ENCODE results near the gene SPATS2L.

Gene SPATS2L

DNA sequence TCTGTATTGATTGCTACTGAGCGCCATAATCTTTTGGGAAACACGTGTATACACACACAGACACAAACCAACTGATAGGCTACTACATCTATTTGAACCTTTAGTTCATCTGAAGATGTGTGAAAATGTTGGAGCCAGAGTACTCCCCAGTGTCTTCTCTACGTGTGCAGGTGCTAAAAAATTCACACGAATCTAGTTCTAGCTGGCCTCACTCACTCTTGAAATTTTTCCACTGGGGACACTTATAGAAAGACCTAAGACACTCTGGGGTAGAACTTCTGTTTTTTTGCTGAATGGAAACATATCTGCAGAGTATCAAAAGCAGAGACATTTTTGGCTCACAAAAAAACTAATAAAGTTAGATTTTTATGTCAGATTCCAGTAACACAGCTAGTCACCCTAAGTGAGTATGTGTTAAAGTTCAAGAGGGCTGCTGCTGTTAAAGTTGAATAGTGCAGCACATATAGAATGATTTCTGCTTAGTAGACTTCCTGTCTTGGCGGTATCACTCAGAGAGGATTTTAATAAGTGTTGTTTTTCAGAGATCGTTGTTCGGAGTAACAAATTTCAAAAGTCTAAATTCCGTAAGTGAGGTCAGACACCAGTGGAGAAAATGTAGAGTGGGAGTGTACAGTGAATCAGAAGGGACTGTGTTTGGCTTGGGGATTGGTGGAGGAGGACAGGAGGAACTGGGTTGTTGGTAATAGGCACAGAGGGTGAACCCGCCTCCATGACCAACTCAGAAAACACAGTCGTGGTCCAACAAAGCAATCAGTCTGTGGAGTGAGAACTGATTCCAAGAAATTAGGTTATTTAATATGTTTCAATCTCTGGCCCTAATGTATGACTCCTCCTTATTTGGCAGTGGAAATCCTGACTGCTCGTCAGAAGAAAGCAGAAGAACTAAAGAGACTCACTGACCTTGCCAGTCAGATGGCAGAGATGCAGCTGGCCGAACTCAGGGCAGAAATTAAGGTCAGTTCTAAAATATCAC, 160.2 kb downstream of the SPATS2L start:
- no peak for DNase-seq (ENCODE audit: low read depth in 2 of 2)

GRCh38 chr2:200467806-200468681, 161.6 kb downstream of the SPATS2L start:
- DNase-seq (ENCODE audit: low read depth in 2 of 2) = no peak

DNA sequence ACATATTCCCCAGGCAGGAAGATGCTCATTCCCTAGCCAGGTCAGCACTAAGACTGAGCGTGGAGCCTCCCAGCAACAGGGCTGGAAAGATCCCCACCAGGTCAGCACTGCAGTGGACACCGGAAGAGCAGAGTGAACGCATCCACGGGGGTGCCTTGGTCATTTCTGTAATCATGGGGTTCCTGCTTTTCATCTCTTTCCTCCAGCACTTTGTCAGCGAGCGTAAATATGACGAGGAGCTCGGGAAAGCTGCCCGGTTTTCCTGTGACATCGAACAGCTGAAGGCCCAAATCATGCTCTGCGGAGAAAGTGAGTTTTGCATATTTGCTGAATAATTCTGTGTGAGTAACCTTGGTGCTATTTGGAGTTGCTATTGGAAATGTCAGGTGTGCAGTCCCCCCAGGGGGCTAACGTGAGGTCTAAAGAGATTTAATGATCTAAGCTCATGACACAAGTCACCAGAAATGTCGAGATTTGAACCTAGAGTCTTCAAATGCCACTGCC, 163.3 kb downstream of the SPATS2L start:
- no peak for DNase-seq (ENCODE audit: low read depth in 2 of 2)

DNA sequence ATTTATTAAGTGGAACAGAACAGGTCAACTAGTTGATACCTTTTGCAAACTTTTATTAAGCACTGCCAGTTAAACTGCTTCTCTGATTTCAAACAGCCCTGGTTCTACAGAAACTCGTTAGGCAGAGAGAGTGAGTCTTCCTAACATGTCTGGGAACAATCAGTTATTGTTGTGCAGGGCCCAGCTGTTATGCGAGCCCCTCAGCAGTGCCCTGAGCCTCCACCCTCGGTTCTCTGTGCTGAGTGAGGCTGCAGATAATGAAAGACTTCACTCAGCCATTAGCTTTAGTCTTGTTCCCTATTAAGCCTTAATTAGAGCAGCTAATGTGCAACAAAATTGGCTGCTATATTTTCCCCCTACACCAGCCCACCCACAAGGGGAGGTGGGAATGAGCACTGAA, 163.7 kb downstream of the SPATS2L start:
- no peak for DNase-seq (ENCODE audit: low read depth in 2 of 2)

- no peak for DNase-seq (ENCODE audit: low read depth in 2 of 2)
Measured at GRCh38 chr2:200471324-200471848, 164.9 kb downstream of the SPATS2L start.

GRCh38 chr2:200471928-200472645, 165.6 kb downstream of the SPATS2L start:
- no peak for DNase-seq (ENCODE audit: low read depth in 2 of 2)

DNA sequence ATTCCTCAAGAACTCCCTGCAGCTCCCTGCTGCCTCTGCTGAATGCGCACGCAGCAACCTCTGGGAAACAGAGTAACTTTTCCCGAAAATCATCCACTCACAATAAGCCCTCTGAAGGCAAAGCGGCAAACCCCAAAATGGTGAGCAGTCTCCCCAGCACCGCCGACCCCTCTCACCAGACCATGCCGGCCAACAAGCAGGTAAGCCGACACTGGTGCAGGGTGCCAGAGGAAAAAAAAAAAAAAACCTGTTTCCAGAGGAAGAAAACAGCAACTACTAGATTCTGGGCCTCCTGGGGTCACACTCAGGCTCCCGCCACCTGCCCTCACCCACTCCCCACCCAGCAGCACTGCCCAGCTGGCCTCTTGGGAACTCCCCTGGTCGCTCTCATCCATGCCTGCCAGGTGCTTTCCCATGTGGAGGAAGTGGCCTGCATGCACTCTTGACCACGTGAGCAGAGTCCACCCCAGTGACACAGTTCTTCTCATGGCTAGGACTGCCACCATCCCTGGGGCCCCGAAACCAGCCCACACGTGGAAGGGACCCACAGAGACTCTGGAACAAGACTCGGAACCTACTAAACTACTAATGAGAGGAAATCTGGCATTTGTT, 166.5 kb downstream of the SPATS2L start:
- DNase-seq (ENCODE audit: low read depth in 2 of 2) = no peak

- DNase-seq (ENCODE audit: low read depth in 2 of 2) = no peak
Measured at GRCh38 chr2:200475795-200476194, 169.3 kb downstream of the SPATS2L start.

DNA sequence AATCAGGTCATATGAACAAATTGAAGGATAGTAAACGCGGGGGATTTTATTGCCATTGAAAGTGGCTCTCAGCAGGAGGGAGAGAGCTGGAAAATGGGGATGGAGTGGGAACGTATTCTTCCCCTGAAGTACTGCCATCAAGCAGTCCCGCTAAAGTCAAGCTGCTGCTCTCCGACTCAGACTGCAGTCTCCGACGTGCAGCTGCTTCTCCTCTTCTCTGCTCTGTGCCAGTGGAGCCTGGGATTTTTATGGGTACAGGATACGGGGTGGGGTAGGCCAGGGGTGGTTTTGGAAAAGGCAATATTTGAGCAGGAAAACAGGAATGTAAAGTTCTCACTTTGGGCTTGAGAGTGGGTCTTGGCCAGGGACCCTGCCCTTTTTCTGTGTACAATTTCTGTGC, 170.3 kb downstream of the SPATS2L start:
- no peak for DNase-seq (ENCODE audit: low read depth in 2 of 2)

GRCh38 chr2:200477667-200478131, 171.2 kb downstream of the SPATS2L start:
- DNase-seq (ENCODE audit: low read depth in 2 of 2) = no peak

DNA sequence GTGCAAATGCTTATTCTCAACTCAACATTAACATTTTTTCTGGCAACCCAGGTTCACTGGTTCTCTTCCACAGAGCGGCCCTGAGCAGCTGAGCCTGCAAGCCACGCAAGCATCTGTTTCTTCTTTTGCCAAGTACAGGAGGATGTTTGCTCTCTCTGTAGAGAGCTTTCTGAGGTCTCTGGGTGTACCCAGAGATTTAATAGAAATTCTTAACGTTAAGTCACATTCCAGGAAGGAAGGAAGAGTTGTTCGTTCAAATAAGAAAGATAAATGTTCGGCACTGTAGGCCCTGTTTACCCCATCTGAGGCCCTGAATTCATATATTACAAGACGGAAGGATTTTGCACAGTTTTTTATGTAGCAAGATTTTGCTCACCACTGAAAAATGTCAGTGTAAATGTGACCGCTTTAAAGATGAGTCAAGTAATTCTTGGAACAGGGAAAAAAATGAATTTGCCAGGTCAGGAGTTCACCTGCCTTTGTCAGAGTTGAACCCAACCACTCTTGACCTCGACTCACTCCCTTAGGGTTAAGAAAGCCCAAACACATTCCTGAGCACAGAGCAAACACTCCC, 173.3 kb downstream of the SPATS2L start:
- no peak for DNase-seq (ENCODE audit: low read depth in 2 of 2)

GRCh38 chr2:200482194-200482593, 175.7 kb downstream of the SPATS2L start:
- DNase-seq (ENCODE audit: low read depth in 2 of 2) = no peak

DNA sequence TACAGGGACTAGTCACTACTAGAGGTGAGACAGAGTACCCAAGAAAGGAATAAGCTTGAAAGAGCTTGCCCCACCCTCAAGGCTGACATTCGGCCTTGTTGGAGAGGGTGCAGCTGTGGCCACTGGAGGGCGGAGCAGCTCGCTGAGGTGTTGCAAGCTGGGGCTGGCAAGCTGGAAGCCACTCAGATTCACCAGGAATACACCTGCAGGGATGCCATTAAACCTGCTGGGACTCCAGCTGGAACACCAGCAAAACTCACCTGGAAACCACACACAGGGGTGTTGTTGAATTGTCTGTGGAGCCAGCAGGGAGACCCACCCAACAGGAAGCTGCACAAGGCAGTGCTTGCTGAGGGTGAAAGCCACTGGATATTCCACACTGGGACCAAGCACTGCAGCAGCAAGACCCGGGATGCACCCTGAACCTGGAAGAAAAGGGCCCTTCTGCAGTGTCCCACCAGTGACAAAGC, 177.3 kb downstream of the SPATS2L start:
- no peak for DNase-seq (ENCODE audit: low read depth in 2 of 2)

DNA sequence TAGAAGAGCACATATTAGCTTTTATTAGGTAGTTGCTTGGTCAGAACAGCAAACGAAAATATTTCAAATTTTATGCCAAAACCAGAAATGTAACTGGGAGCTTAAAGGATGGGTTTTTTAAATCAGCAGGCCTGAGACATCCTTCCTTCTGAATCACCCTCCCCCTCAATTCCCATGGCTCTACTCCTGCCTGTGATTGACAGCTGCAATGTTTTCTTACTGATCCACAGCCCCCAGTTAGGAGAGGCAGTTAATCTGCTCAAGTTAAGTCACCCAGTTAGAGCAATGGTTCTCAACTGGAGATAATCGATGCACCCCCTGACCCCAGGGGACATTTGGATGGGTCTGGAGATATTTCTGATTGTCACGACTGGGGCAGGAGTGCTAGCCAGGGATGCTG, 178.4 kb downstream of the SPATS2L start:
- DNase-seq (ENCODE audit: low read depth in 2 of 2) = no peak

GRCh38 chr2:200486529-200486928, 180.0 kb downstream of the SPATS2L start:
- no peak for DNase-seq (ENCODE audit: low read depth in 2 of 2)

DNA sequence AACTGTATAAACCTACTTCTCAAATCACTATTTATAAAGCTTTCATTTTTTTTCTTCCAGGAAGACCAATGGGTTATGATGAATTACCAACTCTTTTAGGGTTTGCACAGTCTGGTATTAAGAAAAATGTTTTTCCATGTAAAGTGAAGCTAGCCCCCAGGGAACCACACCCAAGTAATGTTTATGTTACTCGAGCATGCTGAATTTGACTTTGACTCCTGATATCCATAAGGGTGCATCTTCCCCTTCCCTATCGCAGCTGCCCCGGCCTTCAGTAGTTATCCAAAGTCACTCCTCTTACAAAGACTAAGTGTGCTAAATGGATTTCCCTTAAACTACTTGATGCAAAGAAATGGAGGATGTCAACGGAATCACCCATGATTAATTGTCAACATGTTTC, 181.7 kb downstream of the SPATS2L start:
- no peak for DNase-seq (ENCODE audit: low read depth in 2 of 2)

DNA sequence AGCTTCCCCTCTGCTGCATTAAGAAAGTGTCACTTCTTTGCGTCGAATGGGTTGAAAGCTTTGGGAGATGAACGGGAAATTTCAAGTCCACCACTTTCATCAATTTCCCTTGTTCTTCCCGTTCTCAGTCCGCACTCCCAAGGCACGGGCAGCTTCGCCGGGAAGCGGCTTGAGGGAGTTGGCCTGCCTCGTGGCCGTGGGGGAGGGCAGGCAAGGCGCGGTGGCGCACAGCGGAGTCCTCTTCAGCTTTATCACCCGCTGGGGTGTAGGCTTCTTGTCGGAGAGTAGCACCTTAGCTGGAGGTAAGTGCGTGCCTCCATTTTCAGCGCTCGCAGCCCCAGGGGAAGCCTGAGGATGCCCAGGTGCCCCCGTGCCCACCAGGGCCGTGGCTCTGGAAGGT, 183.5 kb downstream of the SPATS2L start:
- DNase-seq (ENCODE audit: low read depth in 2 of 2) = no peak

GRCh38 chr2:200492656-200493055, 186.2 kb downstream of the SPATS2L start:
- DNase-seq (ENCODE audit: low read depth in 2 of 2) = no peak

GRCh38 chr2:200494048-200494447, 187.6 kb downstream of the SPATS2L start:
- no peak for DNase-seq (ENCODE audit: low read depth in 2 of 2)

- no peak for DNase-seq (ENCODE audit: low read depth in 2 of 2)
Measured at GRCh38 chr2:200496696-200497095, 190.2 kb downstream of the SPATS2L start.

All from activated CD4-positive, alpha-beta T cell treated with anti-CD3 and anti-CD28 coated beads for 24 hours (primary cell).